ENCODE data around the gene NT5DC3. TPM values are rescaled to one million over a fixed set of nuclear protein-coding genes. Genes with fewer than 3 reads are reported as not detected.

Gene NT5DC3
- total and polyA plus RNA-seq, 4 donors: 1.3 to 9.0 (median 4.4) TPM

GRCh38 chr12:103811791-103812190 lies 29.2 kb downstream of the NT5DC3 start:
- no peak overlapping the region for H3K4me3 ChIP-seq (ENCODE audit: low read depth in 1 of 3, low read length in 3 of 3)
- WGBS: 88% methylated on average over 6 of the region's 6 CpGs
- no peaks in the 10 kb centered on the region for H3K4me1 ChIP-seq (ENCODE audit: control insufficient read depth in 4 of 4, insufficient read depth in 4 of 4, low read length in 3 of 4)
- H3K27me3 ChIP-seq (ENCODE audit: control insufficient read depth in 4 of 4, insufficient read depth in 4 of 4, low read length in 3 of 4): no peaks in the 10 kb centered on the region
- no peak overlapping the region for H3K27ac ChIP-seq (ENCODE audit: low read depth in 1 of 2, low read length in 2 of 2)
- DNase-seq (ENCODE audit: low spot score): no peak
- no peak for TF ChIP-seq SP1 (IDR thresholded peaks at IDR 0.05)
- TF ChIP-seq, protein P1, sequence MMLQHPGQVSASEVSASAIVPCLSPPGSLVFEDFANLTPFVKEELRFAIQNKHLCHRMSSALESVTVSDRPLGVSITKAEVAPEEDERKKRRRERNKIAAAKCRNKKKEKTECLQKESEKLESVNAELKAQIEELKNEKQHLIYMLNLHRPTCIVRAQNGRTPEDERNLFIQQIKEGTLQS (IDR thresholded peaks at IDR 0.05): no peak
- no peak for TF ChIP-seq GABPA (IDR thresholded peaks at IDR 0.05 in 1 of 2, conservative IDR thresholded peaks at IDR 0.05 in 1 of 2)
- TF ChIP-seq EGR1 (IDR thresholded peaks at IDR 0.05; ENCODE audit: low read depth in 2 of 2): no peak
- TF ChIP-seq, protein P2, sequence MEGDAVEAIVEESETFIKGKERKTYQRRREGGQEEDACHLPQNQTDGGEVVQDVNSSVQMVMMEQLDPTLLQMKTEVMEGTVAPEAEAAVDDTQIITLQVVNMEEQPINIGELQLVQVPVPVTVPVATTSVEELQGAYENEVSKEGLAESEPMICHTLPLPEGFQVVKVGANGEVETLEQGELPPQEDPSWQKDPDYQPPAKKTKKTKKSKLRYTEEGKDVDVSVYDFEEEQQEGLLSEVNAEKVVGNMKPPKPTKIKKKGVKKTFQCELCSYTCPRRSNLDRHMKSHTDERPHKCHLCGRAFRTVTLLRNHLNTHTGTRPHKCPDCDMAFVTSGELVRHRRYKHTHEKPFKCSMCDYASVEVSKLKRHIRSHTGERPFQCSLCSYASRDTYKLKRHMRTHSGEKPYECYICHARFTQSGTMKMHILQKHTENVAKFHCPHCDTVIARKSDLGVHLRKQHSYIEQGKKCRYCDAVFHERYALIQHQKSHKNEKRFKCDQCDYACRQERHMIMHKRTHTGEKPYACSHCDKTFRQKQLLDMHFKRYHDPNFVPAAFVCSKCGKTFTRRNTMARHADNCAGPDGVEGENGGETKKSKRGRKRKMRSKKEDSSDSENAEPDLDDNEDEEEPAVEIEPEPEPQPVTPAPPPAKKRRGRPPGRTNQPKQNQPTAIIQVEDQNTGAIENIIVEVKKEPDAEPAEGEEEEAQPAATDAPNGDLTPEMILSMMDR (IDR thresholded peaks at IDR 0.05; ENCODE audit: low read depth, low read length, missing input control): no peak
- no peak for TF ChIP-seq FOXA2 (IDR thresholded peaks at IDR 0.05)
- no peak for TF ChIP-seq FOXA1 (IDR thresholded peaks at IDR 0.05)
- no peaks in the 10 kb centered on the region for H3K9me3 ChIP-seq (ENCODE audit: control insufficient read depth in 4 of 4, low read length in 3 of 4)
- H3K36me3 ChIP-seq (ENCODE audit: control insufficient read depth in 4 of 4, insufficient read depth in 3 of 4, low read depth in 1 of 4, low read length in 3 of 4): peaks cover 0 to 10% (median 2%) of the 10 kb centered on the region in 4 donors
- H3K9ac ChIP-seq (ENCODE audit: low read depth in 1 of 2, low read length in 2 of 2): no peak overlapping the region

- H3K4me3 ChIP-seq (ENCODE audit: low read depth in 1 of 3, low read length in 3 of 3): no peak overlapping the region
- H3K9me3 ChIP-seq (ENCODE audit: control insufficient read depth in 4 of 4, low read length in 3 of 4): no peaks in the 10 kb centered on the region
- WGBS: 86% methylated on average over 5 of the region's 5 CpGs
Observed at GRCh38 chr12:103810111-103810510, 30.9 kb downstream of the NT5DC3 start.

More at GRCh38 chr12:103810111-103810510, 30.9 kb downstream of the NT5DC3 start:
- peaks cover 0 to 10% (median 2%) of the 10 kb centered on the region in 4 donors for H3K36me3 ChIP-seq (ENCODE audit: control insufficient read depth in 4 of 4, insufficient read depth in 3 of 4, low read depth in 1 of 4, low read length in 3 of 4)
- no peak overlapping the region for H3K27ac ChIP-seq (ENCODE audit: low read depth in 1 of 2, low read length in 2 of 2)
- H3K27me3 ChIP-seq (ENCODE audit: control insufficient read depth in 4 of 4, insufficient read depth in 4 of 4, low read length in 3 of 4): no peaks in the 10 kb centered on the region
- DNase-seq (ENCODE audit: low spot score): no peak
- no peaks in the 10 kb centered on the region for H3K4me1 ChIP-seq (ENCODE audit: control insufficient read depth in 4 of 4, insufficient read depth in 4 of 4, low read length in 3 of 4)
- H3K9ac ChIP-seq (ENCODE audit: low read depth in 1 of 2, low read length in 2 of 2): no peak overlapping the region
- TF ChIP-seq, protein P2 (IDR thresholded peaks at IDR 0.05; ENCODE audit: low read depth, low read length, missing input control): no peak
- TF ChIP-seq RAD21 (IDR thresholded peaks at IDR 0.05) (no peak), MAX (IDR thresholded peaks at IDR 0.05) (no peak), JUND (IDR thresholded peaks at IDR 0.05) (no peak), FOXA1 (IDR thresholded peaks at IDR 0.05) (no peak), YY1 (IDR thresholded peaks at IDR 0.05) (no peak), RXRA (IDR thresholded peaks at IDR 0.05) (no peak), FOXA2 (IDR thresholded peaks at IDR 0.05) (no peak), GABPA (IDR thresholded peaks at IDR 0.05 in 1 of 2, conservative IDR thresholded peaks at IDR 0.05 in 1 of 2) (no peak), SP1 (IDR thresholded peaks at IDR 0.05) (no peak), NR2F2 (IDR thresholded peaks at IDR 0.05) (no peak), EGR1 (IDR thresholded peaks at IDR 0.05; ENCODE audit: low read depth in 2 of 2) (no peak), HNF4A (conservative IDR thresholded peaks at IDR 0.05) (no peak), HNF4G (IDR thresholded peaks at IDR 0.05) (no peak)
- TF ChIP-seq, protein P3, sequence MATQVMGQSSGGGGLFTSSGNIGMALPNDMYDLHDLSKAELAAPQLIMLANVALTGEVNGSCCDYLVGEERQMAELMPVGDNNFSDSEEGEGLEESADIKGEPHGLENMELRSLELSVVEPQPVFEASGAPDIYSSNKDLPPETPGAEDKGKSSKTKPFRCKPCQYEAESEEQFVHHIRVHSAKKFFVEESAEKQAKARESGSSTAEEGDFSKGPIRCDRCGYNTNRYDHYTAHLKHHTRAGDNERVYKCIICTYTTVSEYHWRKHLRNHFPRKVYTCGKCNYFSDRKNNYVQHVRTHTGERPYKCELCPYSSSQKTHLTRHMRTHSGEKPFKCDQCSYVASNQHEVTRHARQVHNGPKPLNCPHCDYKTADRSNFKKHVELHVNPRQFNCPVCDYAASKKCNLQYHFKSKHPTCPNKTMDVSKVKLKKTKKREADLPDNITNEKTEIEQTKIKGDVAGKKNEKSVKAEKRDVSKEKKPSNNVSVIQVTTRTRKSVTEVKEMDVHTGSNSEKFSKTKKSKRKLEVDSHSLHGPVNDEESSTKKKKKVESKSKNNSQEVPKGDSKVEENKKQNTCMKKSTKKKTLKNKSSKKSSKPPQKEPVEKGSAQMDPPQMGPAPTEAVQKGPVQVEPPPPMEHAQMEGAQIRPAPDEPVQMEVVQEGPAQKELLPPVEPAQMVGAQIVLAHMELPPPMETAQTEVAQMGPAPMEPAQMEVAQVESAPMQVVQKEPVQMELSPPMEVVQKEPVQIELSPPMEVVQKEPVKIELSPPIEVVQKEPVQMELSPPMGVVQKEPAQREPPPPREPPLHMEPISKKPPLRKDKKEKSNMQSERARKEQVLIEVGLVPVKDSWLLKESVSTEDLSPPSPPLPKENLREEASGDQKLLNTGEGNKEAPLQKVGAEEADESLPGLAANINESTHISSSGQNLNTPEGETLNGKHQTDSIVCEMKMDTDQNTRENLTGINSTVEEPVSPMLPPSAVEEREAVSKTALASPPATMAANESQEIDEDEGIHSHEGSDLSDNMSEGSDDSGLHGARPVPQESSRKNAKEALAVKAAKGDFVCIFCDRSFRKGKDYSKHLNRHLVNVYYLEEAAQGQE (IDR thresholded peaks at IDR 0.05): no peak
- TF ChIP-seq, protein P1 (IDR thresholded peaks at IDR 0.05): no peak
- TF ChIP-seq, protein P4, sequence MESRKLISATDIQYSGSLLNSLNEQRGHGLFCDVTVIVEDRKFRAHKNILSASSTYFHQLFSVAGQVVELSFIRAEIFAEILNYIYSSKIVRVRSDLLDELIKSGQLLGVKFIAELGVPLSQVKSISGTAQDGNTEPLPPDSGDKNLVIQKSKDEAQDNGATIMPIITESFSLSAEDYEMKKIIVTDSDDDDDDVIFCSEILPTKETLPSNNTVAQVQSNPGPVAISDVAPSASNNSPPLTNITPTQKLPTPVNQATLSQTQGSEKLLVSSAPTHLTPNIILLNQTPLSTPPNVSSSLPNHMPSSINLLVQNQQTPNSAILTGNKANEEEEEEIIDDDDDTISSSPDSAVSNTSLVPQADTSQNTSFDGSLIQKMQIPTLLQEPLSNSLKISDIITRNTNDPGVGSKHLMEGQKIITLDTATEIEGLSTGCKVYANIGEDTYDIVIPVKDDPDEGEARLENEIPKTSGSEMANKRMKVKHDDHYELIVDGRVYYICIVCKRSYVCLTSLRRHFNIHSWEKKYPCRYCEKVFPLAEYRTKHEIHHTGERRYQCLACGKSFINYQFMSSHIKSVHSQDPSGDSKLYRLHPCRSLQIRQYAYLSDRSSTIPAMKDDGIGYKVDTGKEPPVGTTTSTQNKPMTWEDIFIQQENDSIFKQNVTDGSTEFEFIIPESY (IDR thresholded peaks at IDR 0.05): no peak
